ENCODE data around the gene TLK2.
"Not testable (repeated sequence)": the region's sequence is repeated elsewhere in the genome, so short reads cannot be mapped to it uniquely, and the experiment has no call there.

Gene TLK2

GRCh38 chr17:62562656-62563055 lies 84.0 kb downstream of the TLK2 start:
- peak; percentile 73 for DNase-seq

GRCh38 chr17:62565817-62566216 lies 87.2 kb downstream of the TLK2 start:
- DNase-seq = peak; percentile 76

GRCh38 chr17:62566996-62567578 lies 88.5 kb downstream of the TLK2 start:
- DNase-seq = no peak

- no peak for DNase-seq
Observed at GRCh38 chr17:62572488-62572887, 93.9 kb downstream of the TLK2 start.

- no peak for DNase-seq
Observed at GRCh38 chr17:62572888-62573401, 94.3 kb downstream of the TLK2 start.

GRCh38 chr17:62573480-62574117 lies 95.0 kb downstream of the TLK2 start:
- no peak for DNase-seq

- no peak for DNase-seq
Observed at GRCh38 chr17:62576382-62576781, 97.8 kb downstream of the TLK2 start.

GRCh38 chr17:62578757-62579487 lies 100.3 kb downstream of the TLK2 start:
- DNase-seq = no peak

- no peak for DNase-seq
Observed at GRCh38 chr17:62580947-62581346, 102.3 kb downstream of the TLK2 start.

GRCh38 chr17:62581764-62582163 lies 103.1 kb downstream of the TLK2 start:
- peak; percentile 66 for DNase-seq

GRCh38 chr17:62587554-62587953 lies 108.9 kb downstream of the TLK2 start:
- no peak for DNase-seq

- no peak for DNase-seq
Observed at GRCh38 chr17:62588109-62588508, 109.5 kb downstream of the TLK2 start.

- DNase-seq = no peak
Observed at GRCh38 chr17:62591333-62591732, 112.7 kb downstream of the TLK2 start.

GRCh38 chr17:62591822-62592221 lies 113.2 kb downstream of the TLK2 start:
- not testable (repeated sequence) for DNase-seq

GRCh38 chr17:62592341-62593099 lies 113.9 kb downstream of the TLK2 start:
- DNase-seq = peak; percentile 13

GRCh38 chr17:62595484-62595883 lies 116.9 kb downstream of the TLK2 start:
- no peak for DNase-seq

GRCh38 chr17:62596662-62597061 lies 118.0 kb downstream of the TLK2 start:
- no peak for DNase-seq

GRCh38 chr17:62597150-62597549 lies 118.5 kb downstream of the TLK2 start:
- no peak for DNase-seq

GRCh38 chr17:62597920-62598319 lies 119.3 kb downstream of the TLK2 start:
- peak; percentile 12 for DNase-seq

- no peak for DNase-seq
Observed at GRCh38 chr17:62599964-62600657, 121.5 kb downstream of the TLK2 start.

GRCh38 chr17:62600805-62601204 lies 122.2 kb downstream of the TLK2 start:
- DNase-seq = no peak

- DNase-seq = no peak
Observed at GRCh38 chr17:62601471-62601870, 122.8 kb downstream of the TLK2 start.
